Gastroesophageal sphincter (tissue), 4 donors: ENCODE measurements around the gene OTOS. TPM values are rescaled to one million over a fixed set of nuclear protein-coding genes. Genes with fewer than 3 reads are reported as not detected.

ENCODE experiments used
- ATAC-seq: fragments of 150-250 bp; one replicate; pipeline ENCODE4 v1.9.1; 2016; ENCODE audit warnings: mild to moderate bottlenecking, moderate library complexity
- H3K27ac ChIP-seq, 4 donors: fragments of 200-600 bp; sonication (generic) in 3 of 4; 1 replicate in 3 of 4; 2 replicates in 1 of 4; pipeline ENCODE4 v1.5.1; 2016 to 2019
- H3K27me3 ChIP-seq: fragments of 200-600 bp; sonication (generic); one replicate; pipeline ENCODE4 v1.5.1; 2019
- H3K36me3 ChIP-seq, 2 donors: fragments of 200-600 bp; sonication (generic); one replicate each; pipeline ENCODE4 v1.5.1; 2019; ENCODE audit warnings: control low read depth in 1 of 2
- H3K4me1 ChIP-seq, 3 donors: fragments of 200-600 bp; sonication (generic); 1 replicate in 2 of 3; 2 replicates in 1 of 3; pipeline ENCODE4 v1.5.1; 2016 to 2019; ENCODE audit warnings: control low read depth in 2 of 3
- H3K4me3 ChIP-seq, 2 donors: fragments of 200-600 bp; sonication (generic); one replicate each; pipeline ENCODE4 v1.5.1; 2019; ENCODE audit warnings: mild to moderate bottlenecking in 1 of 2, moderate library complexity in 1 of 2
- H3K9me3 ChIP-seq, 3 donors: fragments of 200-600 bp; sonication (generic); one replicate each; pipeline ENCODE4 v1.5.1; 2017 to 2019; ENCODE audit warnings: control low read depth in 2 of 3
- CTCF ChIP-seq, 4 experiments: fragments of 200-600 bp in 2 of 4; fragments of 450-650 bp in 2 of 4; sonication (generic) in 1 of 4; IDR thresholded peaks; one replicate each; pipeline ENCODE4 v1.5.1; 2017 to 2019; ENCODE audit warnings: antibody characterized with exemption in 4 of 4, mild to moderate bottlenecking in 2 of 4, moderate library complexity in 2 of 4
- EP300 ChIP-seq: sonication (generic); formaldehyde crosslinking; IDR thresholded peaks from one replicate; pipeline ENCODE4 v1.6.1; 2017; ENCODE audit warnings: antibody characterized with exemption, mild to moderate bottlenecking
- POLR2A ChIP-seq, 2 donors: fragments of 450-650 bp; IDR thresholded peaks; one replicate each; pipeline ENCODE4 v1.6.1; 2017; ENCODE audit warnings: antibody characterized with exemption in 2 of 2, mild to moderate bottlenecking in 2 of 2, moderate library complexity in 1 of 2
- POLR2AphosphoS5 ChIP-seq: sonication (generic); formaldehyde crosslinking; IDR thresholded peaks from one replicate; pipeline ENCODE4 v1.6.1; 2017; ENCODE audit warnings: antibody characterized with exemption
- WGBS, 2 donors: methylation state at CpG; one replicate each; pipeline ENCODE4 v1.1.5; 2018; ENCODE audit warnings: low coverage in 1 of 2; 5-methylcytosine and 5-hydroxymethylcytosine counted together
- total RNA-seq, 4 donors: library from RNA; depleted of rRNA; stranded (reverse); fragments of >200 nt; gene quantifications; one replicate each; pipeline ENCODE4 v1.1.0, GENCODE V29; 2016

The OTOS gene
- total RNA-seq, 4 donors from 2014 or later, result not detected

- no peaks in the 10 kb centered on the region for H3K4me1 ChIP-seq
- no peak for ATAC-seq
- no peaks in the 10 kb centered on the region for H3K9me3 ChIP-seq
- H3K36me3 ChIP-seq, result no peaks in the 10 kb centered on the region
- H3K27ac ChIP-seq, result no peak overlapping the region
- peaks cover 74% of the 10 kb centered on the region for H3K27me3 ChIP-seq
- TF ChIP-seq CTCF (IDR thresholded peaks at IDR 0.05), result no peak
- no peak for TF ChIP-seq POLR2A (IDR thresholded peaks at IDR 0.05)
- no peak for TF ChIP-seq POLR2AphosphoS5
- no peak for TF ChIP-seq EP300
- 62 to 67% methylated on average over 1 to 3 of the region's 16 CpGs for WGBS, 2 donors
- no peak overlapping the region for H3K4me3 ChIP-seq
Measured at GRCh38 chr2:240162939-240163714, 22.7 kb upstream of the OTOS start.

- no peak for ATAC-seq
- Histone ChIP-seq H3K4me3 (no peak overlapping the region), H3K4me1 (no peaks in the 10 kb centered on the region), H3K36me3 (no peaks in the 10 kb centered on the region), H3K27ac (no peak overlapping the region), H3K9me3 (no peaks in the 10 kb centered on the region), H3K27me3 (peaks cover 73% of the 10 kb centered on the region)
- WGBS, 2 donors, result 66 to 85% methylated on average over 5 to 6 of the region's 6 CpGs
- TF ChIP-seq POLR2A (IDR thresholded peaks at IDR 0.05) (no peak), POLR2AphosphoS5 (no peak), CTCF (IDR thresholded peaks at IDR 0.05) (no peak), EP300 (no peak)
Measured at GRCh38 chr2:240162531-240162930, 22.1 kb upstream of the OTOS start.

- H3K9me3 ChIP-seq, result no peaks in the 10 kb centered on the region
- no peaks in the 10 kb centered on the region for H3K36me3 ChIP-seq
- TF ChIP-seq POLR2A (IDR thresholded peaks at IDR 0.05), result no peak
- no peak for TF ChIP-seq POLR2AphosphoS5
- no peak for TF ChIP-seq EP300
- TF ChIP-seq CTCF (IDR thresholded peaks at IDR 0.05), result no peak
- no peak overlapping the region for H3K4me3 ChIP-seq
- H3K27me3 ChIP-seq, result peaks cover 73% of the 10 kb centered on the region
- 66 to 69% methylated on average over 4 to 5 of the region's 5 CpGs for WGBS, 2 donors
- H3K27ac ChIP-seq, result no peak overlapping the region
- no peak for ATAC-seq
- no peaks in the 10 kb centered on the region for H3K4me1 ChIP-seq
Measured at GRCh38 chr2:240162032-240162431, 21.6 kb upstream of the OTOS start.

- no peak for ATAC-seq
- no peak overlapping the region for H3K27ac ChIP-seq
- no peaks in the 10 kb centered on the region for H3K4me1 ChIP-seq
- TF ChIP-seq EP300, result no peak
- no peak for TF ChIP-seq POLR2A (IDR thresholded peaks at IDR 0.05)
- TF ChIP-seq CTCF (IDR thresholded peaks at IDR 0.05), result no peak
- TF ChIP-seq POLR2AphosphoS5, result no peak
- no peaks in the 10 kb centered on the region for H3K36me3 ChIP-seq
- H3K4me3 ChIP-seq, result no peak overlapping the region
- H3K27me3 ChIP-seq, result peaks cover 73% of the 10 kb centered on the region
- 86 to 100% methylated on average over 1 to 4 of the region's 21 CpGs for WGBS, 2 donors
- no peaks in the 10 kb centered on the region for H3K9me3 ChIP-seq
Measured at GRCh38 chr2:240161087-240161750, 20.8 kb upstream of the OTOS start.
